ENCODE results near the gene USP5.

- TF ChIP-seq POLR2A (IDR thresholded peaks at IDR 0.05; ENCODE audit: low read depth, low read length) (no peak), POLR2AphosphoS5 (IDR thresholded peaks at IDR 0.05; ENCODE audit: low read depth, low read length) (no peak), POU2F2 (IDR thresholded peaks at IDR 0.05; ENCODE audit: low read depth, low read length) (no peak)
Observed at GRCh38 chr12:6868211-6869048, 16.5 kb downstream of the USP5 start.

All from GM12891 (cell line).